GM18951 (cell line): Measurements from ENCODE around the gene CCDC93.
"Not testable (repeated sequence)": the region's sequence is repeated elsewhere in the genome, so short reads cannot be mapped to it uniquely, and the experiment has no call there.

Experiments used
- POLR2A ChIP-seq: IDR thresholded peaks from 4 replicates; pipeline ENCODE4 v1.6.1; 2011; ENCODE audit warnings: mild to moderate bottlenecking; ENCODE audit not compliant: insufficient read length, insufficient read depth; ENCODE audit errors: extremely low read depth
- in situ Hi-C: fragments of 300-500 bp; cut with MboI; formaldehyde crosslinking; loops from one replicate; pipeline ENCODE4 v1.12.0; 2022; ENCODE audit warnings: low sequenced_read_pairs, mixed read lengths, inconsistent platforms; ENCODE audit not compliant: unreplicated experiment

CCDC93 gene

DNA sequence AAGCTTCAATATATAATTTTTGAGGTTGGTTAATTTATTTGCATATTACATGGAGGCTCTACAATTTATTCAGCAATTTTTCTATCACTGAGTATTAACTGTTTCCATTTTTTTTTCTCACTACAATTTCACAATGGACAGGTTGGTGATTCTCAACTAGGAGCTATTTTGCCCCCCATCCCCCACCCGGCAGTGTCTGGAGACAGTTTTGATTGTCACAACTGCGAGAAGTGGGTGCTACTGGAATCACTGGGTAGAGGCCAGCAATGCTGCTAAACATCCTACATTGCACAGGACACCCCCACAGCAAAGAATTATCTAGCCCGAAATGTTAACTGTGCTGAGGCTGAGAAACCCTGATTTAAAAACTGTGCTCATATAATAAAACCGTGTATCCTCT, 82.6 kb downstream of the CCDC93 start:
- in situ Hi-C loops, result no loop called here
- no peak for TF ChIP-seq POLR2A

GRCh38 chr2:117930775-117931174, 83.1 kb downstream of the CCDC93 start:
- in situ Hi-C loops, result no loop called here
- no peak for TF ChIP-seq POLR2A

DNA sequence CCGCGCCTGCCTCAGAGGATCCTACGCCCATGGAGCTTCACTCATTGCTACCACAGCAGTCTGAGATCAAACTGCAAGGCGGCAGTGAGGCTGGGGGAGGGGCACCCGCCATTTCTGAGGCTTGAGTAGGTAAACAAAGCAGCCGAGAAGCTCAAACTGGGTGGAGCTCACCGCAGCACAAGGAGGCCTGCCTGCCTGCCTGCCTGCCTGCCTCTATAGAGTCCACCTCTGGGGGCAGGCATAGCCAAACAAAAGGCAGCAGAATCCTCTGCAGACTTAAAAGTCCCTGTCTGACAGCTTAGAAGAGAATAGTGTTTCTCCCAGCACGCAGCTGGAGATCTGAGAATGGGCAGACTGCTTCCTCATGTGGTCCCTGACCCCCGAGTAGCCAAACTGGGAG, 90.4 kb downstream of the CCDC93 start:
- in situ Hi-C loops, result not testable (repeated sequence)

DNA sequence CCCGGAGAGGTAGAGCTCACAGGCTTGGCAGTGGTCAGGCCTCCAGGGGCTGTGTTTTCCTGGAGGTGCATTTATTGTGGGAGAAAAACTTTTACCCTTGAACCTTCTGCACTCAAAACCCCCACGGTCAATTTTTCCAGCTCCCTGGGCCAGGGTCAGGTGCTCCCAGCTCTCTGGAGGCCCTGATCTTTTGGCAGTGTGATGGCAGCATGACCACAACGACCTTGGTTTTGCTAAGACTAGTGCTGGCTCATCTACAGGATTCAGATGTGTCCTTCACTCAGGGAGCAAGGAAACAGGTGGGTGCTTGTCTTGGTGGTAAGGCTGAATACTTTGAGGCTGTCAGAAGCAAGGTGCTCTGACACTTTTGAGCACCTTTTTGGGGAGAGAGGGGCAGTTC, 92.3 kb downstream of the CCDC93 start:
- no peak for TF ChIP-seq POLR2A
- in situ Hi-C loops, result no loop called here

DNA sequence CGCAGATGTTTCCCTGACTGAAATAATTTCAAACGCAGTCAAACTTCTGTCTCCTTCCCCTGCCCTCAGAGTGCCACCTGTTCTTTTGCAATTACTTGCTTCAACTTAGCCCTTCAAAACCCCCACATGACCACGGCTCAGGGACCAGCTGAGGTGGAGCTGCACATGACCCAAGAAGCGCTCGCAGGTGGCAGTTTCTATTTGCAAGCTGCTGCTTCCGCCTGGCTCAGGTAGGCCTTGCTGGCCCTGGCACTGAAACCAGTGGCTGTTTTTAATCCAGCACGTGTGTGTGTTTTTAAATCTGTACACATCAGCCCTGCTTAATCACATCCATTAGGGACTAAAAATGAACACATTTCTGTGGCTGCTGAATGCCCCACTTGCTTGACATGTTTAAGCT, 95.3 kb downstream of the CCDC93 start:
- in situ Hi-C loops, result no loop called here

GRCh38 chr2:117917223-117917917, 96.5 kb downstream of the CCDC93 start:
- in situ Hi-C loops, result no loop called here

More for the DNA sequence above, 95.3 kb downstream of the CCDC93 start:
- no peak for TF ChIP-seq POLR2A

GRCh38 chr2:117902933-117903332, 110.9 kb downstream of the CCDC93 start:
- no peak for TF ChIP-seq POLR2A
- in situ Hi-C loops, result no loop called here

More at GRCh38 chr2:117917223-117917917, 96.5 kb downstream of the CCDC93 start:
- no peak for TF ChIP-seq POLR2A

DNA sequence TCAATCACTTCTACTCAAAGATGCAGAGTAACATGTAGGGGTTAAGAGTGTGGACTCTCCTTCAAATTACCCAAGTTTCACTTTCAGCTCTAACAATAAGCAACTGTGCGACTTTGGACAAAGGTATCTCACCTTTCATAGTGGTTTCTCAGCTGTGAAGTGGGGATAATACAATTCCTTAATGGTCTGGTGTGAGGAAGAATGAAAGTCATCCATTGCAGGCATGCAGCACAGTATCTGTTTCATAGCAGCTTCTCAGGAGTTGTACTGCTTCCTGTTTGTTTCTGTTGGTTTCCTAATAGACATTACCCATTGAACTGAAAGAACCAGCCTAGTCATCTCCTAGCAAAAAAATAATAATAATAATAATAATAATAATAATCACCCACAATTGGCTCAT, 125.0 kb downstream of the CCDC93 start:
- TF ChIP-seq POLR2A, result no peak
- in situ Hi-C loops, result no loop called here

DNA sequence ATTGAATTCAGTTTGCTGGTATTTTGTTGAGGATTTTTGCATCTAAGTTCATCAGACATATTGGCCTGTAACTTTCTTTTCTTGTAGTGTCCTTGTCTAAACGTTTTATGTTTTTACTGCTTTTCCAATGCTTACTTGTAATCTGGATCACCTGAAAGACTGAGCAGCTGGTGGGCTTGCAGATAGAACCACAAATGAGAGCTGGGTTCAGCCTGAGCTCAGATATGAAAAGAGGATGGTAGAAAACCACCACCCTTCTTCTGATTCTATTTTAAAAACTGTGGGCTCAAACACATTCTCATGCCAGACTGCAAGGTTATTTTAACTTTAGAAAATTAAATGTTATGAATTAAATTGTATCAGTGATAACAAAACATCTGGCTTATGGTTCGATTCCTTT, 128.6 kb downstream of the CCDC93 start:
- in situ Hi-C loops, result no loop called here
- TF ChIP-seq POLR2A, result no peak

DNA sequence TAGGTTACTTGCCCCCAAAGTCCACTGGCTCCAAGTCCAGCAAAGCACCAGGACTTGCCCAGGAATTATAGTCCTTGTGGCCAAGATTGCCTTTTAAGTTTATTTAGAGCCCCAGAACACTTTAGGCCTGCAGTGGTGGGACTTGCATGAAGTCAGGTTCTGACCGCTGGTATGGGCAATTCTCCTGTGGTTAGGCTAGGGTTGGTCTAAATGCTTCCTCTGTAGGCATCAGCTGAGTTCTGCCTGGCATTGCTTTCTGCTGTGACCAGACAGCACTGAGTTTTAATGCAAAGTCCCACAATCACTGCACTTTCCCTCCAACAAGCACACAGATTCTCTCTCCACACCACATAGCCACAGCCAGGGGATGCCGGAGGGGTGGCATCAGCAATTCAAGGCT, 134.9 kb downstream of the CCDC93 start:
- in situ Hi-C loops, result no loop called here
- TF ChIP-seq POLR2A, result no peak

DNA sequence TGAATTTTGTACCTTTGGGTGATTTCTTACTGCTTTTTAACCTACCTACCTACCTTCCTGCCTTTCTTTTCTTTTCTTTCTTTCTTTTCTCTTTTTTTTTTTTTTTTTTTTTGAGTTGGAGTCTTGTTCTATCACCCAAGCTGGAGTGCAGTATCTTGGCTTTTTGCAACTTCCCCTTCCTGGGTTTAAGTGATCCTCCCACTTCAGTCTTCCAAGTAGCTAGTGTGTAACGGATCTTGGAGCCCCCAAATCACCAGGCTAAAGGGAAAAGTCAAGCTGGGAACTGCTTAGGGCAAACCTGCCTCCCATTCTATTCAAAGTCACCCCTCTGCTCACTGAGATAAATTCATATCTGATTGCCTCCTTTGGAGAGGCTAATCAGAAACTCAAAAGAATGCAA, 138.1 kb downstream of the CCDC93 start:
- no peak for TF ChIP-seq POLR2A
- in situ Hi-C loops, result no loop called here
